GM12878 (cell line): Measurements from ENCODE around the gene CFAP410.

ENCODE experiments used
- EZH2 ChIP-seq: IDR thresholded peaks from 2 replicates; pipeline ENCODE4 v1.6.1; 2012; ENCODE audit warnings: low read depth, mild to moderate bottlenecking, control low read depth, inconsistent platforms, low read length, borderline replicate concordance; ENCODE audit not compliant: control insufficient read depth
- TF ChIP-seq, protein P1 (sequence below): IDR thresholded peaks from 2 replicates; pipeline ENCODE4 v1.6.1; 2012; ENCODE audit warnings: low read depth, low read length, improper control_type of control experiment
- TF ChIP-seq, protein P2 (sequence below), 3 experiments: IDR thresholded peaks in 2 of 3; conservative IDR thresholded peaks in 1 of 3; 2 replicates each; pipeline ENCODE4 v1.5.1; 2011; ENCODE audit warnings: low read depth in 3 of 3, low read length in 3 of 3, mild to moderate bottlenecking in 3 of 3, control low read depth in 2 of 3, moderate library complexity in 2 of 3, inconsistent platforms in 1 of 3, mixed read lengths in 1 of 3; ENCODE audit not compliant: control insufficient read depth in 2 of 3, insufficient read depth in 1 of 3; ENCODE audit errors: extremely low read depth in 1 of 3

DNA sequence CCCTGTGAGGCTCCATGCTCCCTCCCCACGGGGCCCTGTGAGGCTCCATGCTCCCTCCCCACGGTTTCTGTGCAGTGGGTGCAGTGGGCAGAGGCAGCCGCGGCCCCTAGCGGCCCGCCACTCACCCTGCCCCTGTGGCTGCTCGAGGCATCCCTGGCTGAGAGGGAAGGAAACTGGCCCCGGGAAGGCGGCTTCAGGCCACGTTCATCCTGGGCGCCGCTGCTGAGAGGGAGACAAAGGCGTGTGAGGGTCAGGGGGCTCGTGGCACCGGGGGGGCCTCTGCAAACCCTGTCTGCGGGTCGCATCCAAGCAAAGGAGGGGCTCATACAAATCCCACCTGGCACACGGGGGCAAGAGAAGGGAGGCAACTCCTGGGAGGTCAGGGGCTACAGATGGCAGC is 8.5 kb downstream of the CFAP410 start:
- TF ChIP-seq EZH2 = no peak
- TF ChIP-seq, protein P1, sequence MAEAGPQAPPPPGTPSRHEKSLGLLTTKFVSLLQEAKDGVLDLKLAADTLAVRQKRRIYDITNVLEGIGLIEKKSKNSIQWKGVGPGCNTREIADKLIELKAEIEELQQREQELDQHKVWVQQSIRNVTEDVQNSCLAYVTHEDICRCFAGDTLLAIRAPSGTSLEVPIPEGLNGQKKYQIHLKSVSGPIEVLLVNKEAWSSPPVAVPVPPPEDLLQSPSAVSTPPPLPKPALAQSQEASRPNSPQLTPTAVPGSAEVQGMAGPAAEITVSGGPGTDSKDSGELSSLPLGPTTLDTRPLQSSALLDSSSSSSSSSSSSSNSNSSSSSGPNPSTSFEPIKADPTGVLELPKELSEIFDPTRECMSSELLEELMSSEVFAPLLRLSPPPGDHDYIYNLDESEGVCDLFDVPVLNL = no peak
- TF ChIP-seq, protein P2, sequence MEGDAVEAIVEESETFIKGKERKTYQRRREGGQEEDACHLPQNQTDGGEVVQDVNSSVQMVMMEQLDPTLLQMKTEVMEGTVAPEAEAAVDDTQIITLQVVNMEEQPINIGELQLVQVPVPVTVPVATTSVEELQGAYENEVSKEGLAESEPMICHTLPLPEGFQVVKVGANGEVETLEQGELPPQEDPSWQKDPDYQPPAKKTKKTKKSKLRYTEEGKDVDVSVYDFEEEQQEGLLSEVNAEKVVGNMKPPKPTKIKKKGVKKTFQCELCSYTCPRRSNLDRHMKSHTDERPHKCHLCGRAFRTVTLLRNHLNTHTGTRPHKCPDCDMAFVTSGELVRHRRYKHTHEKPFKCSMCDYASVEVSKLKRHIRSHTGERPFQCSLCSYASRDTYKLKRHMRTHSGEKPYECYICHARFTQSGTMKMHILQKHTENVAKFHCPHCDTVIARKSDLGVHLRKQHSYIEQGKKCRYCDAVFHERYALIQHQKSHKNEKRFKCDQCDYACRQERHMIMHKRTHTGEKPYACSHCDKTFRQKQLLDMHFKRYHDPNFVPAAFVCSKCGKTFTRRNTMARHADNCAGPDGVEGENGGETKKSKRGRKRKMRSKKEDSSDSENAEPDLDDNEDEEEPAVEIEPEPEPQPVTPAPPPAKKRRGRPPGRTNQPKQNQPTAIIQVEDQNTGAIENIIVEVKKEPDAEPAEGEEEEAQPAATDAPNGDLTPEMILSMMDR (IDR thresholded peaks at IDR 0.05 in 2 of 3, conservative IDR thresholded peaks at IDR 0.05 in 1 of 3; ENCODE audit: control insufficient read depth in 2 of 3, extremely low read depth in 1 of 3, insufficient read depth in 1 of 3, low read depth in 3 of 3, low read length in 3 of 3) = no peak
